ENCODE results near the gene RAD51AP1. TPM values are rescaled to one million over a fixed set of nuclear protein-coding genes. Genes with fewer than 3 reads are reported as not detected.

RAD51AP1 gene
- total RNA-seq, 1 experiment from 2014 or later = 59.4 TPM

- no peak for TF ChIP-seq CTCF (conservative IDR thresholded peaks at IDR 0.05)
Measured at GRCh38 chr12:4506430-4506829, 32.3 kb upstream of the RAD51AP1 start.

More at GRCh38 chr12:4506430-4506829, 32.3 kb upstream of the RAD51AP1 start:
- no peak overlapping the region for H4K8ac ChIP-seq (replicated peaks; ENCODE audit: insufficient read length, low read depth, low read length)
- H3K9me3 Mint-ChIP-seq = no peaks in the 10 kb centered on the region
- no peak for DNase-seq
- no peaks in the 10 kb centered on the region for H3K9me3 ChIP-seq (ENCODE audit: control insufficient read depth, low read depth, low read length)
- H4K20me1 ChIP-seq (ENCODE audit: control insufficient read depth, insufficient read depth, insufficient read length) = no peaks in the 10 kb centered on the region
- no peak overlapping the region for H3K23ac ChIP-seq (ENCODE audit: insufficient read length, low read depth, low read length)
- no peak overlapping the region for H3K14ac ChIP-seq (ENCODE audit: insufficient read depth, low read length)
- no peak overlapping the region for H4K91ac ChIP-seq (ENCODE audit: insufficient read length, low read depth, low read length)
- H3K36me3 Mint-ChIP-seq (ENCODE audit: insufficient read depth in 1 of 3, low read depth in 3 of 3) = peaks cover 4 to 16% (median 15%) of the 10 kb centered on the region in 3 experiments; a peak in 6 of 7 replicates
- H3K27me3 ChIP-seq (ENCODE audit: insufficient read depth, low read length) = no peaks in the 10 kb centered on the region
- no peak overlapping the region for H3K4ac ChIP-seq (ENCODE audit: low read depth, low read length)
- H3K27ac ChIP-seq (ENCODE audit: insufficient read length, low read depth, low read length) = no peak overlapping the region
- no peak overlapping the region for H3K27ac Mint-ChIP-seq
- H3K4me1 ChIP-seq (ENCODE audit: insufficient read depth, low read length) = no peaks in the 10 kb centered on the region
- no CpG with 5 or more reads among the region's 3 CpGs for WGBS (ENCODE audit: extremely low coverage, insufficient read length, low lambda C conversion rate)
- H2BK20ac ChIP-seq (ENCODE audit: low read depth, low read length, poor library complexity, severe bottlenecking) = no peak overlapping the region
- H3K18ac ChIP-seq (ENCODE audit: insufficient read length, low read depth, low read length) = no peak overlapping the region
- H3K4me3 Mint-ChIP-seq = no peak overlapping the region
- H3T11ph ChIP-seq (ENCODE audit: low read length) = no peak overlapping the region
- no peak overlapping the region for H3K9ac ChIP-seq (ENCODE audit: extremely low read depth, insufficient read length, low read length)
- H2AFZ ChIP-seq (ENCODE audit: low read length) = no peak overlapping the region
- no peak overlapping the region for H2BK120ac ChIP-seq (ENCODE audit: low read depth, low read length, poor library complexity, severe bottlenecking)
- H3K79me2 ChIP-seq (ENCODE audit: insufficient read depth, low read length) = no peaks in the 10 kb centered on the region
- no peaks in the 10 kb centered on the region for H3K23me2 ChIP-seq (ENCODE audit: insufficient read length, low read depth, low read length, poor library complexity, severe bottlenecking)
- H2BK15ac ChIP-seq (ENCODE audit: low read depth, low read length) = no peak overlapping the region
- H2BK5ac ChIP-seq (ENCODE audit: insufficient read length, low read length) = no peak overlapping the region
- H3K4me1 Mint-ChIP-seq = peaks cover 0 to 10% of the 10 kb centered on the region in 2 experiments; a peak in 2 of 4 replicates
- H3K27me3 Mint-ChIP-seq (ENCODE audit: low read depth) = no peaks in the 10 kb centered on the region
- no peak overlapping the region for H4K5ac ChIP-seq (ENCODE audit: insufficient read length, low read depth, low read length)
- H2BK12ac ChIP-seq (ENCODE audit: insufficient read length, low read depth, low read length) = no peak overlapping the region
- H3K4me2 ChIP-seq (ENCODE audit: insufficient read depth, insufficient read length, low read length) = no peak overlapping the region
- no peak overlapping the region for H2AK5ac ChIP-seq (ENCODE audit: insufficient read length, low read length)
- H3K79me1 ChIP-seq (ENCODE audit: insufficient read depth, low read depth, low read length, poor library complexity, severe bottlenecking) = no peaks in the 10 kb centered on the region
- H3K56ac ChIP-seq (ENCODE audit: insufficient read length, low read depth, low read length) = no peak overlapping the region

Data from H9 (cell line).